HT1080 (cell line): ENCODE measurements around the gene ELOVL5. TPM values are rescaled to one million over a fixed set of nuclear protein-coding genes. Genes with fewer than 3 reads are reported as not detected.
A peak's percentile ranks its signal among the peaks of the same experiment; 100 is the strongest.
"Not testable (repeated sequence)": the region's sequence is repeated elsewhere in the genome, so short reads cannot be mapped to it uniquely, and the experiment has no call there.

Experiments
- DNase-seq: peaks from one replicate; pipeline ENCODE4 v3.0.0-alpha.2; 2015; ENCODE audit warnings: low read depth
- total RNA-seq: library from RNA; depleted of rRNA; stranded (reverse); fragments of >200 nt; shearing (Covaris generic); gene quantifications from 2 replicates; pipeline ENCODE4 v1.2.3, GENCODE V29; 2014

The ELOVL5 gene
- total RNA-seq, 1 experiment from 2014 or later = 85.6 TPM

GRCh38 chr6:53305506-53306005, 43.2 kb downstream of the ELOVL5 start:
- not testable (repeated sequence) for DNase-seq

DNA sequence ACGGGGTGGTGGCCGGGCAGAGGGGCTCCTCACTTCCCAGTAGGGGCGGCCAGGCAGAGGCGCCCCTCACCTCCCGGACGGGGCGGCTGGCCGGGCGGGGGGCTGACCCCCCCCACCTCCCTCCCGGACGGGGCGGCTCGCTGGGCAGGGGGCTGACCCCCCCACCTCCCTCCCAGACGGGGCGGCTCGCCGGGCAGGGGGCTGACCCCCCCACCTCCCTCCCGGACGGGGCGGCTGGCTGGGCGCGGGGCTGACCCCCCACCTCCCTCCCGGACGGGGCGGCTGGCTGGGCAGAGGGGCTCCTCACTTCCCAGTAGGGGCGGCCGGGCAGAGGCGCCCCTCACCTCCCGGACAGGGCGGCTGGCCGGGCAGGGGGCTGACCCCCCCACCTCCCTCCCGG, 43.8 kb downstream of the ELOVL5 start:
- DNase-seq = not testable (repeated sequence)

- peak; percentile 95 for DNase-seq
Observed at GRCh38 chr6:53302678-53303360, 45.9 kb downstream of the ELOVL5 start.

DNA sequence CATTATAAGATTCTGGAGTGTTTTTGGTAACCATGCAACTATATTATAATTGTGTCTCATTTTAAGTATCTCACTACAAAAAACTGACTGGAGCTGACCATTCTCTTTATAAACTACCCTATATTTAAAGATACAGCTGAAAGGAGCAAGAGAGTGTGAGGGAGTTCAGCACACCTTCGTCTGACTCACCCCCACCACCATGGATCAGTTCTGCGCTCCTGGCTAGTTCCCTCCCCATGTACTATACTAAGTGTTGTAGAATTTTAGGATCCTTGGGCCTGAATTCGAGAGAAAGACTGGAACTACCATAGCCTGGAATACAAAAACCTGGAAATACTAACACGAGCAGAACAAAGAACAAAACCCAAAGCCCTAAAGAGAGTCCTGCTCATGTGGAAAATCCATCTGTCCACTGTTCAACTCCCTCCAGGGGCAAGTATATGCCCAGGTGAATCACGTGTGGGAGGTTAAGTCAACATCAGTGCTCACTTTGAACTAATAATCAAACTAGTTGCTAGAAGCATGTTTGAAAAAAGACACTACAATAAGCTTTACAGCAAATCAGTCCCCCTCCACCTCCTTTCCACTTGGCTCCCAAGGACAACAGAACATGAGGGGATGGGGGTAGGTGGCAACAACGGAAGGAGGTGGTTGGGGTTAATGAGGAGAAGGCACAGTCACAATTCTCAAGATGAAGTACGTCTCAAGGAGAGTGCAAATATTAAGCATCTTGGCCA, 46.8 kb downstream of the ELOVL5 start:
- no peak for DNase-seq

DNA sequence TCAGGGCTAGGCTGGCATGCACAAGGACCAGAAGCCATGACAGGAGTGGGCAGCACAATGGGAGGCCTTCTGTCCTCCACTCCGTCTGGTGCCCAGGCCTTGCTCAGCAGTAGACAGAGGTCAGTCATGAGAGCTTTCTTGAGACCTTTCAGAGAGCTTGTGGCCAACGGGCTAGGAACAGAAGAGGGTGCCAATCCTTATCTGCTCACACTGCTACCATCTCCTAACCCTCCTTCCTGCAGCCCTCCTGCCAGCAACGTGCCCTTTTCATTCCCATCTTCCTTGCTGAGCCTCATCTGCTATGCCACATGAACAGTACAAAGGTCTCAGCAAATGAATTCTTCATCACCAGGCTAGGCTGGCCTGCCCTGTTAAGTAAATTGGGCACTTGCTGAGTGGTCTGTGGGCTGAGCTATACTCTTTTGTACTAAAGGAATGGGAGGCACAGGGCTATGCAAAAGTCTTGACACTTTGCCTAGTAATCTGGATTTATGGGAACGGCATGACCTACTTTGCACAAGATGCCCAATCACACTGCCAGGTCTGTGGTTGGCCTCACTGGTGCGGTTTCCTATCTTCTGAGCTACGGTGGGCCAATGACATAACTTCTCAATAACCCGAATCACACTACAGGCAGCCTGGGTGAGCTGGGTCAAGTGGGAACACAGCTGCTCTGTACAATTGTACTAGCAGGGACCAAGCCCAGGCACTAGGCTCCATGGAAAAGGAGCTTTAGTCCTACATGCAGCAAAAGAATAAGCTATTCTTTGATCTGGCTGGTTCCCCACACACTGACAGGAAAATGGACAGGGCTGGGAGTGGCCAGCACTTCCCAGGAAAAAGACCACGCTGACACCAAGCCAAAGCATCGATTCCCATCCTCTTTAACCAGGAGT, 47.8 kb downstream of the ELOVL5 start:
- DNase-seq = peak; percentile 58

GRCh38 chr6:53299331-53300005, 49.3 kb downstream of the ELOVL5 start:
- DNase-seq = no peak

DNA sequence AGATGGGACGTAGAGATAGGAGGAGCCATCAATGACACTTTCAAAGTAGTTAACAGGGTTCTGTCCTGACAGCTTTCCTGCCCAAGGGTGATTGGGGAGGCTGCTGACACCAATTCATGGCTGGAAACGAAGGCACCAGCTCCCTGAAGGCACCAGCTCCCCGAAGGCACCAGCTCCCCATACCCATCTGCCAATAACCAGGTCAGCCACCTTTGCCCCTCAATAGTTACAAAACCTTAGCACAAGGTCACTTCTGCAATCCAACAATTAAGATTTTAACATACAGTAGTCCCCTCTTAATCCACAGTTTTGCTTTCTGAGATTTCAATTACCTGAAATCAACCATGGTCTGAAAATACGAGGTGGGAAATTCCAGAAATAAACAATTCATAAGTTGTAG, 51.7 kb downstream of the ELOVL5 start:
- DNase-seq = no peak

- no peak for DNase-seq
Observed at GRCh38 chr6:53295176-53295575, 53.6 kb downstream of the ELOVL5 start.

- no peak for DNase-seq
Observed at GRCh38 chr6:53294611-53295010, 54.1 kb downstream of the ELOVL5 start.

DNA sequence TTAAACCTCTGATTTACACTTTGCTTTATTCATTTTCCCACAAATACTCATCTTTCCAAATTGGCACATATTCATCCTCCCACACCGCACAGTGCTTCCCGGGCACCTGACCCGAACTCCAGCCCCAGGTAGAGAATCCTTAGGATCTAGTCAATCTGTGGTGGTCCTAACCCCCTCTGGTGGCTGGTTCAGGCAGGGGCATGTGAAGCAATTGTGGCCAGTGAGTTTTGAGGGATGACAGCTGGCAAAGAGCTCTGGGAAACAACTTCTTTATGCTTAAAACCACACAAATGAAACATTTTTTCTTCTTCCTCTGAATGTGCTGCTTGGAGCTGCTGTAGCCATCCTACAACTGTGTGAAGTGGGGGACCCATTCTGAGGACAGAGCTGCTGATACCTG, 54.7 kb downstream of the ELOVL5 start:
- peak; percentile 45 for DNase-seq

DNA sequence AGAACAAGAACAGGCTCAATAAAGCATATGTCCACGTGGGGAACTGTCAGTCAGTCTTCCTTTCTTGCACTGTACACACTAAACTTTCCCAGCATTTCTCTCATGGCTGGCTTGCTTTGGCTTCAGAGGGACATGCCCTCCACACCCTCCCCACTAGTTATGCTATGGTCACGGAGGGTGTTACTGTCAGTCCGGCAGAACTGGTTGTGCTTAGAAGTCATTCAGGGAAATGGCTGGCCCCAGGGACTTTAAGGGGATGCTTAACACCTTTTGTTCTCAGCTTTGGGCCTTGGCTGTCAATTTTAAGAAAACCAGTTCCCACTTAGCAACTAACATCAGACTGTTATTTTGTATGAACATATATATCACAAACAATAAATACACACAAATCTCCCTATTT, 55.1 kb downstream of the ELOVL5 start:
- DNase-seq = no peak

GRCh38 chr6:53290537-53291510, 57.9 kb downstream of the ELOVL5 start:
- DNase-seq = no peak

- DNase-seq = no peak
Observed at GRCh38 chr6:53287336-53288225, 61.2 kb downstream of the ELOVL5 start.

GRCh38 chr6:53284901-53285300, 63.8 kb downstream of the ELOVL5 start:
- no peak for DNase-seq

DNA sequence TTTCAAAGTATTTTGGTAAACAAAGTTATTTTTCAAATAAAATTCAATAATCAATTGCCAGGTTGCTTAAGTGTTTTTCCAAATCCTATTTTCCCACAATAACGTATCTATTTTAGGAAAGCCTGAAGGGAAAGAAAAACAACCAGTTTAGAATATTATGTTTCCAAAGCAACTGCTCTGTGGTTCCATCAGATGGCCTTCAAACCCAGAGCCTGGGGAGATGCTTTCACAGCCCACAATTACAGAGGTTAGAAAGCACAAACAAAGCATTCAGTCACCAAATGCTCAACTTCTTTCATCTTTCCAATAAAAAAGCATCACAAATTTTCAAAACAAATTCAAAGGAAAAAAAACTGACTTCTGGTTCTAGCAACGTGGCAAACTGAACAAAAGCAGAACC, 66.0 kb downstream of the ELOVL5 start:
- no peak for DNase-seq

- no peak for DNase-seq
Observed at GRCh38 chr6:53282234-53282633, 66.5 kb downstream of the ELOVL5 start.

DNA sequence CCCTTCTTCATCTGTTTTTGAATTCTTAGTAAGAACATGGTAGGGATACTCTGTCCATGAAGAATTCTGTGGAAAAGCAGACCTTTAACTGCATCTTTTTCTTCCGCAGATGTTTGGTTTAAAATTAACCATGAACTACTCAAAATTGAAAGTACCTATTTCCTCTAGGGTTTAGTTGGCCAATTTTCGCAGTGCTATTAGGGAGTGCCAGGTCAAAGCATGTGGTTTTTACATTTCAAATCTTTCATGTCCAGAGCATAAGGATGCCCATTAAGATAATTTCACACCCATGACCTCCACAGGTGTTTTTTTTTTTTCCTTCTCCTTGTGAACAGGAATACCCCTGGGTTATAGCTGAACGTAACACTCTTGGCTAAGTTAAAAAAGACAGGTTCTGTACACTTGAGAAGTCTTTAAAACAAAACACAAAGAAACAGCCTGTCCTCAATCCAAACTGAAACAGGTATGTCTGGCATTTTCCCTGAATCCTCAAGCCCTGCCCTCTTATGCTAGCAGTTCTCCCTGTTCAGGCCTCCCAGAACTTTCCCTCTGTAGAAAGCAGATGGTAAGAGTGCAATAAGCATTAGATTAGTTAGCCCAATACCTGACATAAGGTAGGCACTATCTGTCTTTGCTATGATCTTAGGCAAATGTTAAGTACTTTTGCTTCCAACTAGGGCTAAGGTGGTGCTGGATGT, 67.1 kb downstream of the ELOVL5 start:
- DNase-seq = no peak

GRCh38 chr6:53280207-53280606, 68.5 kb downstream of the ELOVL5 start:
- DNase-seq = no peak
